ENCODE results near the gene ZBTB17.

Gene ZBTB17

GRCh38 chr1:15958793-15959192 lies 17.1 kb downstream of the ZBTB17 start:
- no peak for DNase-seq

GRCh38 chr1:15958111-15958510 lies 17.8 kb downstream of the ZBTB17 start:
- no peak for DNase-seq

GRCh38 chr1:15957221-15958095 lies 18.4 kb downstream of the ZBTB17 start:
- DNase-seq = no peak

DNA sequence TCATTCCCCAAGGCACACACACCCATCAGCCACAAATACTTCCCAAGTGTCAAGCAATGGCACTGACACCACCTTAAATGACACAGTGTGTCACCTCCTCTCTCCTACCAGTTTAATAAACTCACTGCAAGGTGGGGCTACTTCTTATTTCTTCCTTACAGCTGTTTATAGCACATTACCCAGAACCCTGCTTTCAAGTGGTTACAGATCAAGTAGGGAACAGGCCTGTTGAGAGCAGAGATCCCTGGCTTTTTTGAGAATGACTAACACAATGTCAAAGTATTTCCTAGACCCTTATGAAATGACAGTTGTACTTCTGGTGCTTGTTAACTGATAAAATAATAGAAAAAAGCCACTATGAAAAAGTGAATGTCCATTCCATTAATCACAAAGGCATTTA lies 19.8 kb downstream of the ZBTB17 start:
- DNase-seq = no peak

DNA sequence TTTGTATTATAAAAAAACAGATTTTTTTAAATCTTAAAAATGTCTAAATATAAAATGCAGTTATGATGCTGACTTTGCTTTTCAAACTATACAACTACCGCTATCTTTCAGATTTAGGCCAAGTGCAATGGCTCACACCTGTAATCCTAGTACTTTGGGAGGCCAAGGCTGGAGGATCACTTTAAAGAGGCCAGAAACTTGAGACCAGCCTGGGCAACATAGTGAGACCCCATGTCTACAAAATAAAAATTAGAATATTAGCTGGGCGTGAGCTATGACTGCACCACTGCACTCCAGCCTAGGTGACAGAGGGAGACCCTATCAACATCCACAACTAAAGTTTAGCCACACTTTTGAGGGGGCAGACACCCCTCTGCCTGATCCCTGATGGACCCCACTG lies 20.3 kb downstream of the ZBTB17 start:
- no peak for DNase-seq

- DNase-seq = no peak
Measured at GRCh38 chr1:15954316-15954715, 21.6 kb downstream of the ZBTB17 start.

GRCh38 chr1:15953791-15954241 lies 22.1 kb downstream of the ZBTB17 start:
- DNase-seq = no peak

DNA sequence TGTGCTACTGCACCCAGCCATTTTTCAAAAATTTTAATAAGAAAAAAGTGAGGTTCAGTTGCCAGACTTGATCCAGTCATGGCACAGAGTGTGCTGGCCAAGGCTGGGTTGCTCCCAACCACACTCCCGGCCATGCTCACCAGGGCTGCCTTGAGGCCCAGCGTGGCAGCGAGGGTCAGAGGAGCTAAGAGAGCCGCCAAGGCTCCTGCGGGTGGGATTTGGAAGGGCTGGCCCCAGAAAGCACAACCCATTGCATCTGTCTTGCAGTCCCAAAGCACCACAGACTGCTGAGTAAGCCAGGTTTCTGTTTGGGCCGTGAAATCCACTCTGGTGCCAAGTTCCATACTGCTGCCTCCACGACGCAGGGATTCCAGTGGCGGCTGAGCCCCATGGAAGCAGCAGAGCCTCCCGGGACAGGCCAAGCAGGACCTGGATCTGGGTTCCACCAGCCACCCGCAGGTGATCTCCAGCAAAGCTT lies 22.6 kb downstream of the ZBTB17 start:
- no peak for DNase-seq

GRCh38 chr1:15952317-15953258 lies 23.3 kb downstream of the ZBTB17 start:
- DNase-seq = no peak

DNA sequence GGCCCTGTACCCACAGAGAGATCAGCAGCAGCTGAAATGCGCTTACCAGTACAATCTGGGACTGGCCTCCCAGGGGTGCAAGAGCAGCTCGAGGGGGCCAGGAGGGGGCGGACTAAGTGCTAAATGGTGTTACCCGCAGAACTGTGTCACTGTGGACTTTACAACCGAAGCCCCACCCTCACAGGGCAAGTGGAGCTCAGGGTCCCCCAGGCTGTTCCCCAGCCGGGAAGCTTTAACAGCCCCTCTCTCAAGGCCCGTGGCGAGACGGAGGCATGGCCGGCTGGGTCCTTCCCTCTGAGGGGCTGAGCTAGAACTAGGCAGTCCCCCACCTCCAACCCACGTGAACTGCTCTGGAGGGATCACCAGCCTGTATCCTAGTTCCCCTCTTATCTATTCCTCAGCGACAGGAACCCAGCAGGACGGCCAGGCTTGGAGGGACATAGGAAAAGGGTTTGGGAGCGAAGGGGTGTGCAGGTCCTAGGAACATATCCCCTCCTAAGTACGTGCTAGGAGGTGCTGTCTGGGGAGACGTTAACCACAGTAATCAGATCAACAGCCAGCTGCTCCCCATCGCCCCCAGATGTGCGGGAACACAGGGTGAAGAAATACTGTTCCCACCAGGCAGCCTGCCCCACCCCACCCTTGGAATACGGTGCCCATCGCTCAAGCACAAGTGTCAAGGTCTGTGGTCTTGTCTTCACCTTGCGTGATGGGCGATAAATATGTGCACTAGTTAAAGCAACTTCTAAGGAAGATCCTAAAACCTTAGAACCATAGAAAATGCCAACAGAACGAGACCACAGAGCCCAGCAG lies 24.4 kb downstream of the ZBTB17 start:
- no peak for DNase-seq

DNA sequence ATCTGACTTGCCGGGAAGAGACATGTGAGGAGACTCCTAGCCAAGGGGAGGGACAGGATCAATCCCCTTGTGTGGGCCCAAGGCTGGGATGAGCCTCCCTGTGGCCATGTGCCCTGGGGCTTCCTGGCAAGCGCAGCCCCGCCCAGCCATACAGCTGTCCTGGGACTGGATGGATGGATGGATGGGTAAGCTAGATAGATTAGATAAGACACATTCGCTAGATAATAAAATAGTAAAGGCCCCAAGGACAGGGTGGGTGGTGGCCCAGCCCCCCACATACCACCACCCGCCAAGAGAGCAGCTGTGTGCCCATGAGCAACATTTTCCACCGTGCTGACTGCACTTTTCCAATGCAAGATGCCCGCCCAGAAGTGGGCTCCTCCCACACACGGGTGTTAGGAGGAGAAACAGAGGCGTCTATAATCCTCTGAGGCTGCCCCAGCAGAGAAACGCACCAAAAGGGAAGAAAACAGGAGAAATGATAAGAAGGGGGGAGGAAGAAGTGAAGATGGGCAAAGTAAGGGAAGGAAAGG lies 25.1 kb downstream of the ZBTB17 start:
- DNase-seq = no peak

DNA sequence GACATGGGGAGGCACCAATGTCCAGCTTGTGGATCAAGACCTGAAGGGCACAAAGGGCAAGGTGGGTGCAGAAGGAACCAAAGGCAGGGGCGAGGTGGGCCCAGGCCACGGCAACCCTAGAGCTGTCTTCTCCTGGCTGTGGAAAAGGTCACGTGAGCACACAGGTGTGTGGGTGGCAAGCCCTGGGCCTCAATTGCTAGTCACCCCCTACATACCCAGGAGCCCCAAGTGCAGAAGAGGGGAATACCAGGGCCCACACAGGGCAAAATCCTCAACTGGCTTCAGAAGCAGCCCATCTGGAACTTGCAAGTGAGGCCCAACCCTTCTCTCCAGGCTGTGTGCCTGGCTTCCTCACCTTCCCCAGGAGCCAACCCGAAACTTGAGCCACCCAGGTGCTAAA lies 25.6 kb downstream of the ZBTB17 start:
- DNase-seq = no peak

DNA sequence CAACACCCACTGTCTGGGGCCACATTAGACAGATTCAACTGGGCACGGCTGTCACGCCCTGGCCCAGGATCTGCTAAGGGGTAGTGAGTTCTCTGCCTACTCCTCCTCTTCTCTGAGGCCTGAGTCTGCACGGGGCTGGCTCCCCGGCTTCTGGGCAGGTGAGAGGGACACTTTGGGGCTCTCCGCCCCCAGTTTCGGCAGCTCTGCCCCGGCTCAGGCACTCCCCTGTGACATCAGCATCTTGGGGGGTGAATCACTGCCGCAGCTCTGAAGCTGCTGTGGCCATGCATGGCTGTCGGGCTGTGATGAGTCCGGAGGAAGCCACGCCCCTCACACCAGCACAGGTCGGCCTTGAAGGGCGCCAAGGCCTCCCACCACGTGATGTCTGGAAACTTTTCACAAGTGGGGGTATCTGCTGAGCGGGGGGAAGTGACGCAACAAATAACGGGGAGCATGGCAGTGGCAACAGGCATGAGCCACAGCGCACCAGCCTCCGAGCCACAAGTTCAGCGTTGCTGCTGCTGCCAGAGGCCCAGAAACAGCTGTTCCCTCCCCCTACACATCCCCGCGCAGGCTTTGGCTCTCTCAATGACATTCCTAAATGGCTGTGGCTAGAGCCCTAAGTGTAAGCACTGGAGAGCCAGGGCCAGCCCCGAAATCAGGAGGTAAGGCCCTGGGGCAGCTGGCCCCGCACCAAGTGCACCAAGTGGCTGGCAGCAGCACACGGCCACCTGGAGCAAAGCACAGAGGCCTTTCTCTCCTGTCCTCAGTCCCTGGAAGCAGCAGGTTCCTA lies 26.3 kb downstream of the ZBTB17 start:
- no peak for DNase-seq

DNA sequence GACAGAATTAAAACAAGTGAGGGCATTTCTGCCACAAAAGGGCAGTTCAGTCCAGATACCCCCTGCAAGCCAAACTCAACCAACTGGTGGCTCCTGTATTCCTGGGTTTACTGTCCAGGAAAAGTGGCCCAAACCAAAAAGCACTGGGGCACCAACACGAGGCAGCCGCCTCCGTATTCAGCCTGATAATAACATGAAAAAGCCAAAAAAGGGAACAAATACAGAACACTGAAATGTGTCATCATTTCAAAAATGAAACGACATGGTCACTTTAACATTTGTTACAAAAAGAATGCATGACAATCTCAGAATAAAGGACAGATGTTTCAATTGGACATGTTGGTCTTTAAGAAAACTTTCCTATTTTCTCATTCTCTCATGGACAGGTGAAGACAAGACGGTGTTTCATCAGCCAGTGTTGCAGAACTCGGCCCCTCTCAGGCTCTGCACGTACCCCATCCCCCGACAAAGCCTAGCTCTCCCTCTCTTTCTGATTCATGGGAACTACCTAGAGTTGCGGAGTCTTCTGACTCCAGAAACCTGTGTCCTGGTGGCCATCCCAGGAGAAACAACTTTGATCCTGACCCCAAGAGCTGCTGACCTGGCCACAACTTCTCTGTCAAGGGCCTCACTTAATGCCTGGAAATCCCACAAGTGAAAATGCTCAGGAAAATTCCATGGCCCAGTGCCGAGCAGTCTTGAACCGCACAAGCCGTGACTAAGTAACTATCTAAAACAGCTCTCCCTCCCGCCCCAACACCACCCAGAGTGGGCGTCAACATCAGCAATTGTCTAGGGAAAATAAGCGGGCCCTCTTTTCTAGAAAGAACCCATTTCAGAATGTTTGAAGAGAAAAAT lies 27.1 kb downstream of the ZBTB17 start:
- no peak for DNase-seq

GRCh38 chr1:15948091-15948591 lies 27.8 kb downstream of the ZBTB17 start:
- no peak for DNase-seq

GRCh38 chr1:15947382-15948090 lies 28.4 kb downstream of the ZBTB17 start:
- no peak for DNase-seq

- DNase-seq = no peak
Measured at GRCh38 chr1:15946571-15947381, 29.1 kb downstream of the ZBTB17 start.

GRCh38 chr1:15945832-15946448 lies 30.0 kb downstream of the ZBTB17 start:
- no peak for DNase-seq
